Mucosa of stomach (tissue), 1 donor: ENCODE data around the gene PRDM8.

Experiments
- H3K27me3 ChIP-seq: one replicate; pipeline ENCODE4 v1.7.0; 2013; ENCODE audit warnings: mild to moderate bottlenecking, low read length; ENCODE audit not compliant: control insufficient read depth, insufficient read depth
- H3K36me3 ChIP-seq: one replicate; pipeline ENCODE4 v1.7.0; 2013; ENCODE audit warnings: low read length; ENCODE audit not compliant: control insufficient read depth, insufficient read depth
- H3K4me1 ChIP-seq: one replicate; pipeline ENCODE4 v1.7.0; 2013; ENCODE audit warnings: mild to moderate bottlenecking, low read length; ENCODE audit not compliant: control insufficient read depth, insufficient read depth
- H3K4me3 ChIP-seq: one replicate; pipeline ENCODE4 v1.7.0; 2013; ENCODE audit warnings: low read length
- H3K9ac ChIP-seq: one replicate; pipeline ENCODE4 v1.7.0; 2013; ENCODE audit warnings: mild to moderate bottlenecking, low read length, moderate library complexity
- H3K9me3 ChIP-seq: one replicate; pipeline ENCODE4 v1.7.0; 2013; ENCODE audit warnings: mild to moderate bottlenecking, low read length, moderate library complexity; ENCODE audit not compliant: control insufficient read depth
- donor health status: Pancreatic carcinoma.

PRDM8 gene

DNA sequence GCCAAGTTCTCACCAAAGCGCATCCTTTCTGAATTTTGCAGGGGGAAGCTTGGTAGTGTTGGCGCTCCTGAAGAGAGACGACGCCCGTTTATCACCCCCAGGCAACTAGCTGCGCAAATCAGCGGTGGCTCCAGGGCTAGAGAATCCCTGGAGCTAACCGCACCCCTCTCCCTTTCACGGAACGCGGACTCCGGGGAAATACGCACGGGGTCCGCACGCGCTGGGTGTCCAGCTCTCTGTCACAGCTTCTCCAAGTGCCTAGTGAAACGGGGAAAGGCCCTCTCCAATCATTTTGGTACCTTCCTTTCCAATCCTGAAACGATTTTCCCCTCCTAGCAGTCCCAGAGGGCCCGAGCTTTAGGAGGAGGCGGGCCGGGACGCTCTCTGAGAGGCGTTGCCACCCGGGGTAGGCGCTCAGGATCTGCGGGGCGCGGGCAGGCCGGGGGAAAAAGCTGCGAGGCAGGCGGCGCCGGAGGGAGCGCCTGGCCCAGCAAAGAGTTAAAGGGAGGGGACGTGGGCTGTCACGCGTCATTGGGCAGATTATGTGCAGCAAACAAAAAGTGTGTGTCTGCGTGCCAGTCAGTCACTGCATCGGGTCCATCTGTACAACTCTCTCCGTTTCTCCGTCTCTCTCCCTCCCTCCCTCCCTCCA lies at the start of gene PRDM8:
PRDM8 (plus strand) TSS at position 582 of the 652 bp plus-strand sequence. CDS start 2,578 bp downstream, outside the sequence.
- Histone ChIP-seq H3K4me3 (no peak within 1 kb of the TSS), H3K9me3 (no peaks in the 10 kb centered on the region), H3K9ac (no peak within 1 kb of the TSS), H3K27me3 (peaks cover 90% of the 10 kb centered on the region), H3K4me1 (peaks cover 4% of the 10 kb centered on the region), H3K36me3 (no peaks in the 10 kb centered on the region)

- Histone ChIP-seq H3K9me3 (no peaks in the 10 kb centered on the region), H3K9ac (no peak overlapping the region), H3K27me3 (no peaks in the 10 kb centered on the region), H3K4me3 (no peak overlapping the region), H3K4me1 (no peaks in the 10 kb centered on the region), H3K36me3 (no peaks in the 10 kb centered on the region)
Observed at GRCh38 chr4:80150387-80151180, 46.7 kb upstream of the PRDM8 start.

GRCh38 chr4:80151981-80152380 lies 45.3 kb upstream of the PRDM8 start:
- Histone ChIP-seq H3K9ac (no peak overlapping the region), H3K9me3 (no peaks in the 10 kb centered on the region), H3K4me1 (no peaks in the 10 kb centered on the region), H3K27me3 (no peaks in the 10 kb centered on the region), H3K4me3 (no peak overlapping the region), H3K36me3 (no peaks in the 10 kb centered on the region)

- H3K4me1 ChIP-seq, result no peaks in the 10 kb centered on the region
- no peaks in the 10 kb centered on the region for H3K9me3 ChIP-seq
- no peak overlapping the region for H3K9ac ChIP-seq
Observed at GRCh38 chr4:80153874-80154544, 43.3 kb upstream of the PRDM8 start.

GRCh38 chr4:80154545-80154933 lies 42.8 kb upstream of the PRDM8 start:
- no peak overlapping the region for H3K4me3 ChIP-seq
- no peaks in the 10 kb centered on the region for H3K4me1 ChIP-seq
- no peaks in the 10 kb centered on the region for H3K36me3 ChIP-seq
- H3K27me3 ChIP-seq, result no peaks in the 10 kb centered on the region
- H3K9ac ChIP-seq, result no peak overlapping the region
- H3K9me3 ChIP-seq, result no peaks in the 10 kb centered on the region

More at GRCh38 chr4:80153874-80154544, 43.3 kb upstream of the PRDM8 start:
- Histone ChIP-seq H3K27me3 (no peaks in the 10 kb centered on the region), H3K4me3 (no peak overlapping the region), H3K36me3 (no peaks in the 10 kb centered on the region)

DNA sequence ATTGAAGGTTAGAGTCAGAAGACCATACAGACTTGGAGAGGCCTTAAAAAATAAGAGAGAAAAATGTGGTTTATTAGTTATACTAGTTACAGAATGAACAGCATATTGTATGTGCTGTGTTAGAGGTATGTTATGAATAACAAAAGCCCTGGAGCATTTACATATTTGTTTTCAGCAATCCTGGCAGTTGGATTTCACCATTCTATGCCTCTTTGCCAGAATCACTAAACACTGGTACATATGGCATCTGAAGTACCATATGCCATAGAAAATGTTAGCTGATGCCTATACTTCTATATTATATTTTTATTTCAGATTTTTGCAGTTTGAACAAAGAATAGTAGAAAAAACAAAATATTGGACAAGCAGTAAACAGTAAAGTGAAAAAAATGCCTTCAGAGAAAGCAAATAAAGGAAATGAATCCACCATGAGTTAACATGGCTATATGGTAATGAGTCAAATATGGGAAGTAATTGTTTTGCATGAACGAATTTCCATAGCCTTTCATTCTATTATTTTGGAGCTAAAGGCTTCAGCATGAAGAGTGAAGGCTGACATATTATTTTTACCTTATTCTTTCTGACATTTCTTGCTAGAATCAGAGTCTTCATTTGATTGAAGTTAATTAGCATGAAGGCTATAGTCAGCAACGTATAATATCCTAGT lies 41.9 kb upstream of the PRDM8 start:
- Histone ChIP-seq H3K27me3 (no peaks in the 10 kb centered on the region), H3K4me3 (no peak overlapping the region), H3K9ac (no peak overlapping the region), H3K4me1 (no peaks in the 10 kb centered on the region), H3K36me3 (no peaks in the 10 kb centered on the region), H3K9me3 (no peaks in the 10 kb centered on the region)

GRCh38 chr4:80156410-80156809 lies 40.9 kb upstream of the PRDM8 start:
- no peaks in the 10 kb centered on the region for H3K36me3 ChIP-seq
- no peak overlapping the region for H3K4me3 ChIP-seq
- H3K4me1 ChIP-seq, result no peaks in the 10 kb centered on the region
- H3K27me3 ChIP-seq, result no peaks in the 10 kb centered on the region
- no peak overlapping the region for H3K9ac ChIP-seq
- no peaks in the 10 kb centered on the region for H3K9me3 ChIP-seq

- no peaks in the 10 kb centered on the region for H3K36me3 ChIP-seq
- no peak overlapping the region for H3K4me3 ChIP-seq
- no peaks in the 10 kb centered on the region for H3K27me3 ChIP-seq
- H3K9me3 ChIP-seq, result no peaks in the 10 kb centered on the region
- H3K4me1 ChIP-seq, result no peaks in the 10 kb centered on the region
- H3K9ac ChIP-seq, result no peak overlapping the region
Observed at GRCh38 chr4:80161413-80162058, 35.8 kb upstream of the PRDM8 start.

- Histone ChIP-seq H3K36me3 (no peaks in the 10 kb centered on the region), H3K4me1 (no peaks in the 10 kb centered on the region), H3K27me3 (no peaks in the 10 kb centered on the region), H3K4me3 (no peak overlapping the region), H3K9ac (no peak overlapping the region), H3K9me3 (no peaks in the 10 kb centered on the region)
Observed at GRCh38 chr4:80162418-80162817, 34.9 kb upstream of the PRDM8 start.

GRCh38 chr4:80165855-80166254 lies 31.4 kb upstream of the PRDM8 start:
- Histone ChIP-seq H3K27me3 (no peaks in the 10 kb centered on the region), H3K9me3 (no peaks in the 10 kb centered on the region), H3K36me3 (no peaks in the 10 kb centered on the region), H3K9ac (no peak overlapping the region), H3K4me1 (no peaks in the 10 kb centered on the region), H3K4me3 (no peak overlapping the region)

- no peak overlapping the region for H3K4me3 ChIP-seq
- no peaks in the 10 kb centered on the region for H3K4me1 ChIP-seq
- no peaks in the 10 kb centered on the region for H3K27me3 ChIP-seq
- H3K9ac ChIP-seq, result no peak overlapping the region
- H3K36me3 ChIP-seq, result no peaks in the 10 kb centered on the region
- H3K9me3 ChIP-seq, result no peaks in the 10 kb centered on the region
Observed at GRCh38 chr4:80171251-80171650, 26.1 kb upstream of the PRDM8 start.
